HCT116 (cell line): ENCODE measurements around the gene WNT5B.

Experiments
- CEBPB ChIP-seq: IDR thresholded peaks from 2 replicates; pipeline ENCODE4 v1.6.1; 2012; ENCODE audit warnings: low read depth
- FOSL1 ChIP-seq: IDR thresholded peaks from 2 replicates; pipeline ENCODE4 v1.6.1; 2012; ENCODE audit warnings: low read depth
- POLR2A ChIP-seq: IDR thresholded peaks from 2 replicates; pipeline ENCODE4 v1.7.0; 2011; ENCODE audit warnings: borderline replicate concordance; ENCODE audit not compliant: insufficient read depth, insufficient read length; ENCODE audit errors: extremely low read depth
- SIN3A ChIP-seq: IDR thresholded peaks from 2 replicates; pipeline ENCODE4 v1.6.1; 2012; ENCODE audit warnings: low read depth
- SRF ChIP-seq: IDR thresholded peaks from 2 replicates; pipeline ENCODE4 v1.6.1; 2012; ENCODE audit warnings: low read depth
- ZFX ChIP-seq: fragments of 450-650 bp; IDR thresholded peaks from 2 replicates; pipeline ENCODE4 v1.6.1; 2017
- ZNF274 ChIP-seq: fragments of 200-500 bp; sonication (Bioruptor generic); IDR thresholded peaks from 2 replicates; pipeline ENCODE4 v1.6.1; 2014; ENCODE audit warnings: mild to moderate bottlenecking, low read depth, low read length, inconsistent platforms
- TF ChIP-seq, protein P1 (sequence below), 3 experiments: fragments of 200-600 bp in 1 of 3; sonication (generic) in 1 of 3; IDR thresholded peaks in 2 of 3; conservative IDR thresholded peaks in 1 of 3; 2 replicates each; pipeline ENCODE4 v1.5.1; 2012 to 2017; ENCODE audit warnings: low read depth in 2 of 3, low read length in 2 of 3, antibody characterized with exemption in 1 of 3, borderline replicate concordance in 1 of 3, control low read depth in 1 of 3, mild to moderate bottlenecking in 1 of 3, mixed read lengths in 1 of 3, mixed run types in 1 of 3, moderate library complexity in 1 of 3; ENCODE audit not compliant: insufficient read depth in 1 of 3
- TF ChIP-seq, protein P2 (sequence below): IDR thresholded peaks from 2 replicates; pipeline ENCODE4 v1.6.1; 2012

GRCh38 chr12:1692226-1692625 lies 63.2 kb downstream of the WNT5B start:
- TF ChIP-seq SRF (no peak), FOSL1 (no peak), CEBPB (no peak), ZNF274 (no peak), POLR2A (no peak), SIN3A (no peak), ZFX (no peak)
- TF ChIP-seq, protein P1, sequence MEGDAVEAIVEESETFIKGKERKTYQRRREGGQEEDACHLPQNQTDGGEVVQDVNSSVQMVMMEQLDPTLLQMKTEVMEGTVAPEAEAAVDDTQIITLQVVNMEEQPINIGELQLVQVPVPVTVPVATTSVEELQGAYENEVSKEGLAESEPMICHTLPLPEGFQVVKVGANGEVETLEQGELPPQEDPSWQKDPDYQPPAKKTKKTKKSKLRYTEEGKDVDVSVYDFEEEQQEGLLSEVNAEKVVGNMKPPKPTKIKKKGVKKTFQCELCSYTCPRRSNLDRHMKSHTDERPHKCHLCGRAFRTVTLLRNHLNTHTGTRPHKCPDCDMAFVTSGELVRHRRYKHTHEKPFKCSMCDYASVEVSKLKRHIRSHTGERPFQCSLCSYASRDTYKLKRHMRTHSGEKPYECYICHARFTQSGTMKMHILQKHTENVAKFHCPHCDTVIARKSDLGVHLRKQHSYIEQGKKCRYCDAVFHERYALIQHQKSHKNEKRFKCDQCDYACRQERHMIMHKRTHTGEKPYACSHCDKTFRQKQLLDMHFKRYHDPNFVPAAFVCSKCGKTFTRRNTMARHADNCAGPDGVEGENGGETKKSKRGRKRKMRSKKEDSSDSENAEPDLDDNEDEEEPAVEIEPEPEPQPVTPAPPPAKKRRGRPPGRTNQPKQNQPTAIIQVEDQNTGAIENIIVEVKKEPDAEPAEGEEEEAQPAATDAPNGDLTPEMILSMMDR (IDR thresholded peaks at IDR 0.05 in 2 of 3, conservative IDR thresholded peaks at IDR 0.05 in 1 of 3; ENCODE audit: borderline replicate concordance in 1 of 3, insufficient read depth in 1 of 3, low read depth in 2 of 3, low read length in 2 of 3), result no peak
- TF ChIP-seq, protein P2, sequence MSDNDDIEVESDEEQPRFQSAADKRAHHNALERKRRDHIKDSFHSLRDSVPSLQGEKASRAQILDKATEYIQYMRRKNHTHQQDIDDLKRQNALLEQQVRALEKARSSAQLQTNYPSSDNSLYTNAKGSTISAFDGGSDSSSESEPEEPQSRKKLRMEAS, result no peak
